NCI-H1436 (cell line): Measurements from ENCODE around the gene EXTL1.
A peak's percentile ranks its signal among the peaks of the same experiment; 100 is the strongest.

ENCODE experiments used
- DNase-seq: peaks from one replicate; lab custom pipeline; 2025; lab: John Stamatoyannopoulos, UW

EXTL1 gene

DNA sequence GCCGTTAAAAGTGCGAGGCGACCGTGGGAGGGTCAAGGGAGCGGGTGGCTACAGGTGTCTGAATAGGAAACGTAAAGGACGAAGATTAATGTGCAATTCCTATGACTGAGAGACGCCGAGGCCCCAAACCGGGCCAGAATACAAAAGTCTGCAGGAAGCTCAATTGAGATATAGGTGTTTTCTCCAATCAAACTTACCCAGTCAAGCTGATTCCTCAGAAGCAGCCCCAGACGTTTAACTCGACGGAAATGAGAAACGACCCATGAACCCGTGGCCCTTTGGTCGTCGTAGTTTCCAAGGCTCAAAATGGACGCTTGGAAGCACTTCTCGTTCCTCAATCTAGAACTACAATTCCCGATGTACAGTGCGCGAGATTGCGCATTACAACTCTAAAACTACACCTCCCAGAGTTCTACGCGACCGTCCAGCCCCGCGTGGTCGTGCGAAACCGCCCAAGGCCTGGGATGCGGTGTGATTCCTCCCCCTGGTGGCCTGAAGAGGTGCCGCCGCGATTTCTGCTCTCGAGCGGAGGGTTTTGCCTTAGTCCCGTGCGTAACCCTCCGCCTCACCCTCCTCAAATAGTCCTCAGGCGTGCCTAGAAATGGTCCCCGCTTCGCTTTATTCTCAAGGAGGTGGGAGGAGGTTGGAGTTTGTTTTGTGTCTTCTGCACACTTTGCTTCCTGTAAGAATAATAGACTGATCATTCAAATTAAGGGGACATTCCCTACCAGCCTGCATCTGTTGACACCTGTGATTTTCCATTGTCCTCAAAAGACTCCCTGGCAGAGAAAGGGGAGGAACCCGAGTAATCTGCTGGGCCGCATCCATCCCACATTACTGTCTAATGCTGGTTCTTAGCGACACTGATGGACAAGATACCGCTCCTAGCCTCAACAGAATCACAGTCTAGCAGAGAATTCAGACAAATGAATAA is 23.5 kb upstream of the EXTL1 start, which contains the start of gene PAFAH2:
PAFAH2 (minus strand) TSS at position 236 of the 934 bp plus-strand sequence. CDS start 7,247 bp downstream, outside the sequence.
- peak; percentile 99 for DNase-seq

DNA sequence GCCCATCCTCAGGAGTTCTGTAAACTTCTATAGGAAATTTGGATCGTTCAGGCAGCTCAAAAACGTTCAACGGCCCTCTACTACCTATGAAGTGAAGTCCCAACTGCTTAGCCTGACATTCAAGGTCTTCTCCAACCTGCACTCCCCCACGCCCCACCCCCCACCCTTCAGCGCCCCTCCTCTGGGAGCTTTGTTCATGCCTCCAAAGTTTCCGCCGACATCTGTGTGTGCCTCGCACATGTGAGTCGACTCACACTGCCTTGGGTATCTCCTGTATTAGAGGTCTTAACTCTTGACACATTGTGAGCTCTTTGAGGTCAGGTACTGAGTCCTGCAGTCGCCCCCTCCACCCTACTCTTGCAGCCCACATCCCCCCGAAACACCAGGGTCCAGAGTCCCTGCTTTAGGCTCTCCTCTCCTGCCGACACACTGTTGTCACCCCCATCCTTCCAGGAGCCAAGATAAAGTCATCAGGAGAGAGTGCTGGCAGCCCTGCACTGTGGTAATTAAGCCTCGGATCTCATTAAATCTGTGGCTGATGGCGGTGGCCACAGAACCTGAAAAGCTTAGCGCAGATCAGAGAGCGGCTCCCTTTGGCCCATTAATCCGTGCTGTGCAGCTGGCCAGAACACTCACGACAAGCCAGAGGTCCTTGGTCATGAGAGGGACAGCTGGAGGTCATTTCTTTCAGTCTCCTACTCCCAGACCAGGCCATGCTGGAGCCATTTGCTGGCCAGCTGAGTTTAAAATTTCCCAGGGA is 22.4 kb upstream of the EXTL1 start:
- DNase-seq = no peak

DNA sequence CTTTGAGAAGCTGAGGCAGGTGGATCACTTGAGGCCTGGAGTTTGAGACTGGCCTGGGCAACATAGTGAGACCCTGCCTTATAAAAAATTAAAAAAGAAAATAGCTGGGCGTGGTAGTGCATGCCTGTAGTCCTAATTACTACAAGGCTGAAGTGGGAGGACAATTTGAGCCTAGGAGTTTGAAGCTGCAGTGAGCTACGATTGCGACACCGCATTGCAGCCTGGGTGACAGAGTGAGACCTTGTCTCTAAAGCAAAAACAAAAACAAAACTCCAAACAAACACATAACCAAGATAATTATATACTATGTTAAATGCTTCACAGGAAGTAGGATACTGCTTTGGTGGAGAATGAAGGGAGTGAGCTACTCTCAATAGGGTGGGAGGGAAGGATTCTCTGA is 18.3 kb upstream of the EXTL1 start:
- no peak for DNase-seq

DNA sequence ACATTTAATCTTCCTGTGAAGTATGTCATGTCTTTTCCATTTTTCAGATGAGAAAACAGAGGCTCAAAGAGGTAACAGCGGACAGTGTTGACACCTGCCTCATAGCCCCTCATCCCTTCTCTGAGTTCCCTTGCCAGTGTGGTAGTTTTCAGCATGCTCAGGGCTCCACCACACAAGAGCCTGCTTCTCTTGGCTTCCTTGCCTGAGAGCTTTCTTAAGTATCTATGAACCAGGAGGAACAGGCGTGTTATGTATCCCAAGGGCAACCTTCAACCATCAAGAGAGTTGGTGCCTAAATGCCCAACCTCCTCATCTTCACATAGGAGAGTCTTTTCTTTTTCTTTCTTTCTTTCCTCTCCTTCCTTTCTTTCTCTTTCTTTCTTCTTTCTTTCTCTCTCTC is 17.8 kb upstream of the EXTL1 start:
- DNase-seq = no peak

DNA sequence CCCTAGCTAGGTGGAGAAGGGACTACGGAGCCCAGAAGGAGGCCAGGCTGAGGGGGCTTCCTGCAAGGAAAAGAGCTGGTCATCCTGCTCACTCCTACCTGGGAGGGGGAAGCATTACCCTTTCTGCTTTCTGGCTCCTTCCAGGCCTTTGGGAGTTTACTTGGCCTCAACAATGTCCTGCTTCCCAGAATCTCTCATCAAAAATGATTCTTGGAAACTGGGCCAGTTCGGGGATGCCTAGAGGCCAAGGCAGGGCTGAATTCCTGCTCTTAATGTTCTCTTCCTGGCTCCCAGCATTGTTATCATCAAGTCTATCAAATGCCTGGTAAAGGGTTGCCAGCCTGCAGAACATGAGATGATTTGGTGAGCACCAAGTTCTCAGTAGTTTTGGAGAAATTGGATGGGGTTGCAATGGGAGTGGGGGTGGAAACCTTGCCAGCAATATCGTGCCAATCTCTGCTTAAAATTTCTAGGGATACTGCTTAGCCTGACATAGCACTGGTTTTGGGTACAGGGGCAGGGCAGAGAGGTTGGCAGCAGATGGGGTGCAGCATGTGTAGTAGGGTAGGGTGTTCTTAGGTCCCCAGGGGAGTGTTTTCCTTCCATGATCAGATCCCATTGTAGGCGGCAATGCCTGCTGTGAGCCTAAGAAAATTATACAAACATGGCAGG is 16.0 kb upstream of the EXTL1 start:
- no peak for DNase-seq

DNA sequence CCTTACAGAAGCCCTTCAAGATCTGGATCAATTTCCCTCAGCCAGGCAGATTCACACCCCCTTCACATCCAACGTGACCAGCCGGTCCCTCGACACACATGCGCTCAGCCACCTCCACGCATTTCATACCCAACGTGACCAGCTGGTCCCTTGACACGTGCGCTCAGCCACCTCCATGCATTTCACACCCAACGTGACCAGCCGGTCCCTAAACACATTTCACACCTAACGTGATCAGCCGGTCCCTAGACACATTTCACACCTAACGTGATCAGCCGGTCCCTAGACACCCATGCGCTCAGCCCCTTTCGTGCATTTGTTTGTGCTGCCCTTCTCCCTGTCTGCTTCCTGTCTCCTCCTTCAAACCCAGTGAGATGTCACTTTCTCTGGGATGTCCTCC is 14.9 kb upstream of the EXTL1 start:
- no peak for DNase-seq

DNA sequence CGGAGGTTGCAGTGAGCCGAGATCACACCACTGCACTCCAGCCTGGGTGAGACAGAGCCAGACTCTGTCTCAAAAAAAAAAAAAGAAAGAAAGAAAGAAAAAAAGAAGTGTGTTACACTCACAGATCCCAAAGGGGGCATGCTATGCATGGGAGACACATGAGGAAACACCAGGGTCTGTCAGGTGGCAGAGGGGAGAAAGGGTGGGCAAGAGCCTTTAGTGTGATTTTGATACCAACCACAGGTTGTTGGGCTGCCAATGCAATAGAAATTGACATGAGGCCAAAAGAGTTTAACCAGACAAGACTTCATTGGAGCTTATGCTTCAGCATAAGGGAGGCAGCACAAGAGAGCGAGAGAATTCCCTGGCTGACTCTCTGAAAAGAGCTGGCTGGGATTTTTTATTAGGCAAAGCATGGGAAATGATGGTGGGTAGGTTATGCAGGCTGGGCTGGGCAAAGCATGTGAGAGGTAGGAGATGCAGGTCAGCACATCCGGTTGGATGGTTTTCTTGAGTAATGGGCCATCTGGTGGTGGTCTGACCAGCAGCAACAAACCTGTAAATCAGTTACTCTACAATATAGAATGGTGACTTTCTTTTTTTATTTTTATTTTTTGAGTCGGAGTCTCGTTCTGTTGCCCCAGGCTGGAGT is 11.7 kb upstream of the EXTL1 start:
- no peak for DNase-seq

DNA sequence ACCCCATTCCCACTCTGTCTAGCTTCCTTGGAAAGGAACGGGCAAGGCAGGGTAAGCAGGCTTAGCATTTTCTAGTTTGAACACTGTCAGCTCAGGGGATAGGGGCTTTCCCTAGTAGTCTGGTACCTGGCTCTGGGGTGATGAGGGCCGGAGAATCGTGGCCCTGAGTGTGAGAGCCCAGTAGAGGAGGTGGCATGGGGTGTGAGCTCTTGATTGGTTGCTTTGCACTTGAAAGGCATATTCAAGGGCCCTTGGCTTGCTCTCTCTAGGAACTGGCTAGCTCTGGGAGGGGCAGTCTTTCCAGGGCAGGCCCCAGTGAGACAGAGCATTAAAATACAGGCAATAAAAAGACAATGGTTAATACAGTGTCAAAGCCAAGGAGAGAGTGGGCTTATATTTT is 10.8 kb upstream of the EXTL1 start:
- no peak for DNase-seq

DNA sequence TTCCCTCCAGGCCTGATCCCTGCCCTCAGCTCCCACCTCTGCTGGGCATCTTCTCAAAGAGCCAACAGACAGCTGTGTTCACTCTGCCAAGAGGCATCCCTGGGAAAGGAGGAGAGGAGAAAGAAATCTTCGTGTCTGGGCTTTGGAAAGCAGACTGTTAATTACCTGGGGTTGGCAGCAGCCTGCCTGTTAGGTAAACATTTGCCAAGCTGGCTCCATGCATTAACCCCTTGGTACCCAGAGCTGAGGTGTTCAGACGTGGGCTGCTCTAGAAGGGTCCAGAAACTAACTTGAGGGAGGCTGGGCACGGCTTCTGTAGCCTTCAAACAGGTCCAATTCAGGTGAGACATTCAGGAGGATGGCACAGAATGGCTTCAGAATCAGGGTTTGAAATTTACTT is 8.7 kb upstream of the EXTL1 start:
- DNase-seq = no peak

DNA sequence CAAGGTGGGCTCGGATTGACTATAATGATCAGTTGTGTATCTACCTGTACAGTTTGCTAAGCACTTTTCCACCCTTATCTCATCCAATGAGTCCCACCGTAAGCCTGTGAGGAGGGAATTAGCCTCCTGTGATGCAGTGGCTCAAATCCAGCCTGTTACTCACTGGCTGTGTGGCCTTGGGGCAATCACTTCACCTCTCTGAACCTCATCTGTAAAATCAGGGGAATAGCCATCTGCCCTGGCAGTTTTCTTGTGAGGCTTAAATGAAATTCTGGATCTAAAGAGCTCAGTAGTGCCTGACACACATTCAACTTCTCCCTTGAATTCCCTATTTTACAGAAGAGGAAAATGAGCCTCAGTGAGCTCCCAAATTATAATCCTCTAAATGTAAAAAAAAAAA is 7.4 kb upstream of the EXTL1 start:
- DNase-seq = no peak

DNA sequence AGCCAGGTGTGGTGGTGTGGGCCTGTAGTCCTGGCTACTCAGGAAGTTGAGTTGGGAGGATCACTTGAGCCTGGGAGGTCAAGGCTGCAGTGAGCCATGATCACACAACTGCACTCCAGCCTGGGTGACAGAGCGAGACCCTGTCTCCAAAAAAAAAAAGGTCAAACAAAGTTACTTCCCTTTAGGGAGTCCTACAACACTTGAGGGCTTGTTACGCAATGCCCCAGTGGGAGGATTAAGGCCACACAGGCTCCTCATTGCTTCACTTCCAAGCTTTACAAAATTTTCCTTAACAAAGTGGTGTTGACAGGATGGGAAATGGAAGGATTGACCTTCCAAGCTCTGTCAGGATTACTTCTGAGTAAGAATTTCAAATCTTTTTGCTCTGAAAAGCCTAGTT is 6.2 kb upstream of the EXTL1 start:
- DNase-seq = no peak

DNA sequence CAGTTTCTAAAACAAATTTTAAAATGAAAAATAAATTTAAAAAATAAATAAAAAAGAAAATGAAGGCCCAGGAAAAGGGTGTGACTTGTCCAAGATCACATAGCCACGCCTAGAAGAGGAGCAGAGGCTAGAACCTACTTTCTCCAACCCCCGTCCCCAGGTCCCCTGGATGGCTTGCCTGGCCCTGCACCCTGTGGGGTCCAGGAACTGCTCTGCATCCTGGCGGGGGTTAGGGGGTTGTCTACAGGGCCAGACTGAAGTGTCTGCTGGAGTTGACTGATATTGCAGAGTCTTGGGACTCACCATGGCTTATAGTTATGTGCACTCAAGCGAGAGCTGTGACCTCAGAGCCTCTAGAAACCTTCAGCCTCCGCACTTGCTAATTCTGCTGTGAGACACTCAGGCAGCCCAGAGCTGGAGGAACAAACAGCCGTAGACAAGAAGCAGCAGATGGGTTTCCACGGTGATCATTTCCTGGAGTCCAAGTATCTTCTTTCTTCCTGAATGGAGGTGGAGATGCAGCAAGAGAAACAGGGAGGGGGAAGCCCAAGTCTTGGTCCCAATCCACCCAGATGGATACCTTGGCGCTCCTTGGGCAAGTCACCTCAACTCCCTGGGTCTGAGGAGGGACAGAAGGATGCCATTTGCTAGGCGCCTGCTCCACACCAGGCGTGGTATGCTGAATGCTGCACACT is 5.2 kb upstream of the EXTL1 start:
- peak; percentile 16 for DNase-seq

DNA sequence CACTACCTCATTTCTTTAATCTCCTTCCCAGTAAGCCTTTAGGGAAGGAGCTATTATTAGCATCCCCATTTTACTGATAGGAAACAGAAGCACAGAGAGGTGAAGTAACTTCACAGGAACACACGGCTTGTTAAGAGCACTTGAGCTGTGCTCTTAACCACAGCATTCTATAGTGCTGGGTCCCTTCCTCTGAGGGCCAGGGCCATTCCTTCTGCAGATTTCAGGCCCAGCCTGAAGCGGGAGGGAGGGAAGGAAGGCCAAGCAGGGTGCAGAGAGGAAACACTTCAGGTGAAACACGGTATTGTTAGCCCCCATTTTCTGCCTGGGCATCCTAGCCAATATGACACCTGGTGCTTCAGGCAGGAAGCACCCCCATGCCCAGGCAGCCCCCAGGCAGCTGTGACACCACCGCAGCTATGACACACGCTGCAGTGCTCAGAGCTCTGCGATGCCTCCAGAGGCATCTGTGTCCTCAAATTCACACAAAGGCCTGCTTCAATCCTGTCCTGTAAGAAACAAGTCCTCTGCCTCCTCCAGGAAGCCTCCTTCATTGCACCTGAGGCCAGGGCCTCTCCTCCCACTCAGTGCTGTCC is 4.5 kb upstream of the EXTL1 start:
- DNase-seq = no peak

DNA sequence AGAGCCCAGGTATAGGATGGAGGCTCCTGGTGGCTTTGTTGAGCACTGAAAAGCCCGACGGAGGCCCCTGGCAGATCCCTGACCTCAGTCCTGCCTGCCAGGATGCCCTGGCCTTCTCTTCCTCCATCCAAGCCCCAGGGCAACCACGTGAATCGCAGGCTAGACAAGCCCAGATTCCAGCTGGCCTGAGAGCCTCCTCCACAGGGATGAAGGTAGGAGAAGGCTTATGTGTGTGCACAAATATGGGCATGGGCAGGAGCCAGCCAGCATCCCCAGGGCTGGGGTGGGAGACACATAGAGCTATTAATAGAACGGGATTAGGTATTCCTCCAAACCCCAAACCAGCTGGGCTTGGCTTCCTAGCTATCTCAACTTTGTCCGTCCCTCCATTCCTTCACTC is 4.0 kb upstream of the EXTL1 start:
- DNase-seq = no peak

DNA sequence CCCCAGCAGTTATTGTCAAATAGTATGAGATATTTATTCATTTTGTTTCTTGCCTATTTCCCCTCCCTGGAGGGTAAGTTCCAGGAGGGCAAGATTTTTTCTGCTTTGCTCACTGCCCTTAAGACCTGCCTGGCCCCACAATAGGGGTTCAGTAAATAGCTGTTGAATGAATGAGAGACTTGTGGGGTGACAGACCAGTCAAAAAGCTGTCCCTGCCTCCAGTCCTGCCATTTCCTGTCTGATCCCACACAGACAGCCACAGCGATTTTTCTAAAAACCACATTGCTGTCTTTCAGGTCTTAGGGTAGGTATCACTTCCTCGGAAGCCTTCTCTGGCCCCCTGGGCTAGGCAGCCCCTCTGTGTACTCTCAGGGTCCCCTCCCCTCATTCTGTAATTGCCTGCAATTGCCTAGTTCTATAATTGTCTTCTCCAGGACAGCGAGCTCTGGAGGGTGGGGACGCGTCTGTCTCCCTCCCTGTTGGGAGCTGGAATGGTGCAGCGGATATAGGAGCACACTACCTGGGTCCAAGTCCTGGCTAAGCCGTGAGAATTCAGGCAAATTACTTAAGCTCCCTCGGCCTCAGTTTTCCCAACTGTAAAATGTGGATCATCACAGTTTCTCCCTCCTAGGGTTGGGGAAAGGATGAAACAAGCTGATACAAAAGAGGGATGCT is 1.8 kb upstream of the EXTL1 start:
- no peak for DNase-seq

DNA sequence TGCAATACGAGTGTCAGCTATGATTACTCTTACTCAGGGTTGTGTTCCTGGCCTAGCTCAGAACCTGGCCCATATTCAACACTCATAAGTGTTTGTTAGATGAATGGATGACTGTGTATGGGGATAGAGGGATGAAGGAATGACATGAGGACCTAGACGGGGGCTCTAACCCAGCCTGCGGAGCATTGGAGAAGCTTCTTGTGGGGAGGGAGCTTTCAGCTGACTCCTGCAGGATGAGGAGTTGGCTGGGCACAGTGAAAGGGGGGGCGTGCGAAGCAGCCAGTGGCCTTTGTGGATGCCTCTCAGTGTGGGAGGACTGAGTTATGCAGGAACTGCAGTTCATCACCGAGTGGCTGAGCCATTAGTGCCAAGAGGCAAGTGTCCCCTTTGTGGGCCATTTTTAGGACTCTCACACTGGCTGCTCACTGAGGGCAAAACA is 1.2 kb upstream of the EXTL1 start:
- no peak for DNase-seq

DNA sequence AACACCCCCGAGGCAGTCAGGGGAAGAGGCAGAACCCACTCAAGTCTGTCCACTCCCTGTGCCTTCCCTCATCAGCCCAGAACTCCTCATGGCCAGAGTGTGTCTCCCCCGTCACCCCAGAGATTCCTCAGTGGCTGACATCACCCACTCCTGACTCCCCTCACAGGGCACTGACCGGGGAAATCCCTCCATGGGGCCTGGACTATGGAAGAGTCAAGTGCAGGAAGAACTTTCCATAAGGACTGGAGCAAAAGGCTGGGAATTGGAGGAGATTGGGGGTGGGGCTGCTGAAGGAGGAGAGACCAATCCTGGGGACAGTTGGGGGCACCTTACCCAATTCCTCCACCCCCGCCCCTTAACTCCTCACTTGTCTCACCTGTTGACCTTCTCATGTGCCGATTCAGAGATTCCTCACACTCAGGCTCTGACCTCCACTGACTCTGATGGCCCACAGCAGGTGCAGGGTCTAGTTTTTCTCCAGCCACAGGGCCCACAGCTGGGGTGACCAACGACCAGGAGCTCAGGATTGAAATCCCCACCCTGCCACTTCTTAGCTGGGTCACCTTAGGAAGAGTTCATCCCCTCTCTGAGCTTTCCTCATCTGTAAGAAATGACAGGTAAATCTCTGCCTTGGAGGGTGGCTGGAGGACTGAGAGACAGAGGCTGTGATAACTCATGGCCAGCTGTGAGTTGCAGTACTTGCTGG is 481 bp upstream of the EXTL1 start:
- no peak for DNase-seq

DNA sequence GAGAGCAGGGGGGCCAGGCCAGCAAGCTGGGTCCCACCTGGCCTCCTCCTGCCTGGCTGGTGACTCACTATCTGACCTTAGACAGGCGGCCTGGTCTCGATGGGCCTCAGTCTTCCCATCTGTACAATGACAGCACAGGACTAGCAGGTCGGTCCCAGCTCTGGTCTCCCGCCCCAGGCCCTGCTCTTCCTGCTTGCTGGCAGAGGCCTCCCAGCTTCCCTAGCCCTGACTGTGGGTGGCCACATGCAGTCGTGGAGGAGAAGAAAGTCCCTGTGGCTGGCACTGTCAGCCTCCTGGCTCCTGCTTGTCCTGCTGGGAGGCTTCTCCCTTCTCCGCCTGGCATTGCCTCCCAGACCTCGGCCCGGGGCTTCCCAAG is 817 bp downstream of the EXTL1 start:
- DNase-seq = no peak

DNA sequence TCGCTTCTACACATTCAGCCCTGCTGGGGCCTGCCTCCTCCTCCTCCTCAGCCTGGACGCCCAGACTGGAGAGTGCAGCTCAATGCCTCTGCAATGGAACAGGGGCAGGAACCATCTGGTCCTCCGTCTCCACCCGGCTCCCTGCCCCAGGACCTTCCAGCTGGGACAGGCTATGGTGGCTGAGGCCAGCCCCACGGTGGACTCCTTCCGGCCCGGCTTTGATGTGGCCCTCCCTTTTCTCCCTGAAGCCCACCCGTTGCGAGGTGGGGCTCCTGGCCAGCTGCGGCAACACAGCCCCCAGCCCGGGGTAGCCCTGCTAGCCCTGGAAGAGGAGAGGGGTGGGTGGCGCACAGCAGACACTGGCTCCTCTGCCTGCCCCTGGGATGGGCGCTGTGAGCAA is 1.4 kb downstream of the EXTL1 start:
- no peak for DNase-seq

DNA sequence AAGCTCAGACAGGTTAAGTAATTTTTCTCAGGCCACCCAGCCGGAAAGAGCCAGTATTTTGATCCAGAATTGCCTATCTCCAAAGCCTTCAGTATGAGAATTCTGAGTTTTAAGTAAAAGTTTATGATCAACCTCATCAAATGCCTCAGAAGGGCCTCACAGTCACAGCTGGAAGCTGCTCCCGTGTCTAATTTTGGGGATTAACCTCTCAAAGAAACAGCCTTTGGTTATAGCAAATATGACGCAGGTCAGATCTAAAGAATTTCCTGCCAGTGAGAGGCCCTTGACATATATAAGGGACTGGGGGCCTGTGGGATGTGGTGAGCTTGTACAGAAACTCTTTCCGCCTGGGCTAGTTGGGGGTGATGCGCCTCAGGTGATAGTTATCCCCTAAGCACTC is 2.3 kb downstream of the EXTL1 start:
- DNase-seq = no peak
